Umbilical cord (tissue), 2 donors: ENCODE data around the gene APLN. TPM values are rescaled to one million over a fixed set of nuclear protein-coding genes. Genes with fewer than 3 reads are reported as not detected.

Source experiments
- DNase-seq: peaks from one replicate; pipeline ENCODE4 v3.0.0-alpha.2; 2015; ENCODE audit warnings: low spot score
- total RNA-seq: library from RNA; depleted of rRNA; stranded (reverse); fragments of >200 nt; gene quantifications from one replicate; pipeline ENCODE4 v1.2.3, GENCODE V29; 2014; ENCODE audit warnings: low replicate concordance; ENCODE audit not compliant: insufficient read depth

Gene APLN
- total RNA-seq, 1 donor from 2014 or later = 1.2 TPM

DNA sequence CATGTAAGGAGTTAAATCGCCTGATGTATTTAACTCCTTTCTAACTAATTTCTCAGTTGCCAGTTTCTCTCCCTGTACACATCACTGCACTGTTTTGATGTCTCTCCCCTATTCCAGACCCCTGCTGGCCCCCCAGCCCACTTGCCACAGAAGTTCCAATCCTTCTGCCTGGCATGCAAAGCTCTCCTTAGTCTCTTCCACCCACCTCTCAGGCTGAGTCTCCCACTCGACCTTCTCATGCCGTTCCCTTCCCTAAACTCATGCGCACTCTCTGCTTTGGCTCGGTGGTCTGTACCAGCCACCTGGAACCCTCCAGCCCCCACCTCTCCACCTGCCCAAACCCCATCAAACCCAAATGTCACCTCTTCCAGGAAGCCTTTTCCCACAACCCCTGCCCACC, 56.9 kb downstream of the APLN start:
- no peak for DNase-seq

DNA sequence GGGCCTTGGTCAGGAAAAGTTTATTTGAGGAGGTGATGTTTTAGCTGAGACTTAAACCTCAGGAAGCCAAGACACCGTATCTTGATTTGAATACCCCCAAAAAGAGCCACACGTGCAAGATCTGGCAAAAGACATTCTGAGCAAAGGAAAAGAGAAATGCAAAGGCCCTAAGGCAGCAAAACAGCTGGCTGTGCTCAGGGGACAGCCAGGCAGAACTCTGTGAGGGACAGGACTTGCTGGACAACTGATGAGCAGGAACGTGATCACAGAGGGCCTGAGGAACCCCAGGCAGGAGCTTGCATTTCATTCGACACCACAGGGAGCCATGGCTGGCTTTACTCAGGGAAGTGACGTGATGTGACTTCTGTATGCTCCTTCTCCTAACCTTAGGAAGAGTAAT, 58.7 kb downstream of the APLN start:
- no peak for DNase-seq

Other genes starting within 250 kb of the APLN start
- gene SMARCA1, start 131.5 kb downstream of the APLN start, total RNA-seq = 81.9 TPM
- gene OCRL, start 114.7 kb downstream of the APLN start, total RNA-seq = 12.3 TPM
- gene XPNPEP2, start 84.0 kb upstream of the APLN start, total RNA-seq = 0.24 TPM
- 2.9 TPM for gene SASH3, start 125.0 kb upstream of the APLN start, total RNA-seq
- 8.9 TPM for gene ZDHHC9, start 188.9 kb upstream of the APLN start, total RNA-seq